Lung (tissue), 12 donors: ENCODE measurements around the gene VSX1. TPM values are rescaled to one million over a fixed set of nuclear protein-coding genes. Genes with fewer than 3 reads are reported as not detected.

Experiments
- ATAC-seq: fragments of 200-7000 bp; cut with Tn5 transposase; one replicate; pipeline ENCODE4 v1.9.1; 2020; ENCODE audit warnings: moderate number of reproducible peaks; ENCODE audit not compliant: insufficient read depth, low FRiP score
- DNase-seq, 3 donors: peaks; one replicate each; pipeline ENCODE4 v3.0.0-alpha.2; 2013 to 2017
- H3K27ac ChIP-seq, 2 donors: one replicate each; pipeline ENCODE4 v1.5.1; 2013; ENCODE audit warnings: mild to moderate bottlenecking in 2 of 2, moderate library complexity in 2 of 2, control low read depth in 1 of 2, inconsistent platforms in 1 of 2, low read depth in 1 of 2, low read length in 1 of 2
- H3K27me3 ChIP-seq, 3 donors: one replicate each; pipeline ENCODE4 v1.5.1; 2013; ENCODE audit warnings: low read length in 2 of 3; ENCODE audit not compliant: control insufficient read depth in 3 of 3, insufficient read depth in 3 of 3
- H3K36me3 ChIP-seq, 4 donors: one replicate each; pipeline ENCODE4 v1.5.1; 2013; ENCODE audit warnings: low read length in 4 of 4, mild to moderate bottlenecking in 1 of 4, moderate library complexity in 1 of 4; ENCODE audit not compliant: control insufficient read depth in 4 of 4, insufficient read depth in 4 of 4
- H3K4me1 ChIP-seq, 5 donors: one replicate each; pipeline ENCODE4 v1.5.1; 2013; ENCODE audit warnings: low read length in 5 of 5, mild to moderate bottlenecking in 2 of 5, moderate library complexity in 1 of 5; ENCODE audit not compliant: control insufficient read depth in 5 of 5, insufficient read depth in 5 of 5
- H3K4me3 ChIP-seq: one replicate; pipeline ENCODE4 v1.5.1; 2013; ENCODE audit warnings: mild to moderate bottlenecking, control low read depth, moderate library complexity
- H3K9ac ChIP-seq, 2 donors: one replicate each; pipeline ENCODE4 v1.5.1; 2013; ENCODE audit warnings: low read length in 2 of 2, control low read depth in 1 of 2; ENCODE audit not compliant: insufficient read depth in 1 of 2
- H3K9me3 ChIP-seq, 4 donors: one replicate each; pipeline ENCODE4 v1.5.1; 2013; ENCODE audit warnings: low read length in 3 of 4, mild to moderate bottlenecking in 1 of 4, moderate library complexity in 1 of 4; ENCODE audit not compliant: control insufficient read depth in 4 of 4, insufficient read depth in 3 of 4
- CTCF ChIP-seq: IDR thresholded peaks from 2 replicates; pipeline ENCODE4 v1.5.1; 2012; ENCODE audit warnings: mild to moderate bottlenecking; ENCODE audit errors: control extremely low read depth, extremely low read depth
- WGBS, 2 donors: extraction: QIAGEN DNeasy Blood & Tissue Kit; methylation state at CpG; one replicate each; pipeline ENCODE4 v1.1.7; 2013; 5-methylcytosine and 5-hydroxymethylcytosine counted together
- polyA plus RNA-seq, 2 donors: library from polyadenylated mRNA; stranded (reverse); fragments of 200-250 nt; gene quantifications; one replicate each; pipeline ENCODE4 v1.2.1, GENCODE V29; 2013
- total RNA-seq, 2 donors: library from RNA; depleted of rRNA in 1 of 2; stranded (reverse); fragments of >200 nt in 1 of 2; gene quantifications; one replicate each; pipeline ENCODE4 v1.2.1, GENCODE V29; 2014 to 2021
- donor health status: control.
- donor health status: control.
- donor health status: Bipolar disorder and iron deficiency.
- donor health status: healthy.
- donor health status: DM: yes; HTN: yes; CAD: no.

VSX1 gene
- total and polyA plus RNA-seq, 4 donors = not detected

GRCh38 chr20:25128649-25129048 is 46.7 kb upstream of the VSX1 start:
- Histone ChIP-seq H3K9me3 (peaks cover 0 to 2% (median 0%) of the 10 kb centered on the region in 4 donors), H3K4me3 (no peak overlapping the region), H3K36me3 (no peaks in the 10 kb centered on the region), H3K9ac (no peak overlapping the region), H3K27ac (no peak overlapping the region), H3K27me3 (no peaks in the 10 kb centered on the region), H3K4me1 (no peaks in the 10 kb centered on the region)
- ATAC-seq (no peak), DNase-seq (no peak)
- no peak for TF ChIP-seq CTCF
- WGBS, 2 donors = 77 to 80% methylated on average over 5 of the region's 5 CpGs

GRCh38 chr20:25127761-25128537 is 46.0 kb upstream of the VSX1 start:
- WGBS, 2 donors = 74 to 85% methylated on average over 4 of the region's 4 CpGs
- H3K9ac ChIP-seq = no peak overlapping the region
- H3K9me3 ChIP-seq = peaks cover 0 to 2% (median 0%) of the 10 kb centered on the region in 4 donors
- no peaks in the 10 kb centered on the region for H3K36me3 ChIP-seq
- H3K27me3 ChIP-seq = no peaks in the 10 kb centered on the region
- H3K27ac ChIP-seq = no peak overlapping the region
- no peak for ATAC-seq
- no peak for DNase-seq
- no peaks in the 10 kb centered on the region for H3K4me1 ChIP-seq
- H3K4me3 ChIP-seq = no peak overlapping the region
- TF ChIP-seq CTCF = no peak

GRCh38 chr20:25126204-25127029 is 44.5 kb upstream of the VSX1 start:
- peaks cover 0 to 2% (median 0%) of the 10 kb centered on the region in 4 donors for H3K9me3 ChIP-seq
- WGBS, 2 donors = 86 to 92% methylated on average over 4 of the region's 4 CpGs
- H3K27me3 ChIP-seq = no peaks in the 10 kb centered on the region
- H3K4me1 ChIP-seq = no peaks in the 10 kb centered on the region
- DNase-seq (no peak), ATAC-seq (no peak)
- no peak overlapping the region for H3K27ac ChIP-seq
- H3K4me3 ChIP-seq = no peak overlapping the region
- no peak for TF ChIP-seq CTCF
- H3K36me3 ChIP-seq = no peaks in the 10 kb centered on the region
- no peak overlapping the region for H3K9ac ChIP-seq
